Raji (cell line): Measurements from ENCODE around the gene NRAP.

Experiments
- POLR2A ChIP-seq: IDR thresholded peaks from 2 replicates; pipeline ENCODE4 v1.6.1; 2011; ENCODE audit warnings: low read depth, low read length, control low read depth; ENCODE audit not compliant: insufficient read depth

The NRAP gene, protein sequence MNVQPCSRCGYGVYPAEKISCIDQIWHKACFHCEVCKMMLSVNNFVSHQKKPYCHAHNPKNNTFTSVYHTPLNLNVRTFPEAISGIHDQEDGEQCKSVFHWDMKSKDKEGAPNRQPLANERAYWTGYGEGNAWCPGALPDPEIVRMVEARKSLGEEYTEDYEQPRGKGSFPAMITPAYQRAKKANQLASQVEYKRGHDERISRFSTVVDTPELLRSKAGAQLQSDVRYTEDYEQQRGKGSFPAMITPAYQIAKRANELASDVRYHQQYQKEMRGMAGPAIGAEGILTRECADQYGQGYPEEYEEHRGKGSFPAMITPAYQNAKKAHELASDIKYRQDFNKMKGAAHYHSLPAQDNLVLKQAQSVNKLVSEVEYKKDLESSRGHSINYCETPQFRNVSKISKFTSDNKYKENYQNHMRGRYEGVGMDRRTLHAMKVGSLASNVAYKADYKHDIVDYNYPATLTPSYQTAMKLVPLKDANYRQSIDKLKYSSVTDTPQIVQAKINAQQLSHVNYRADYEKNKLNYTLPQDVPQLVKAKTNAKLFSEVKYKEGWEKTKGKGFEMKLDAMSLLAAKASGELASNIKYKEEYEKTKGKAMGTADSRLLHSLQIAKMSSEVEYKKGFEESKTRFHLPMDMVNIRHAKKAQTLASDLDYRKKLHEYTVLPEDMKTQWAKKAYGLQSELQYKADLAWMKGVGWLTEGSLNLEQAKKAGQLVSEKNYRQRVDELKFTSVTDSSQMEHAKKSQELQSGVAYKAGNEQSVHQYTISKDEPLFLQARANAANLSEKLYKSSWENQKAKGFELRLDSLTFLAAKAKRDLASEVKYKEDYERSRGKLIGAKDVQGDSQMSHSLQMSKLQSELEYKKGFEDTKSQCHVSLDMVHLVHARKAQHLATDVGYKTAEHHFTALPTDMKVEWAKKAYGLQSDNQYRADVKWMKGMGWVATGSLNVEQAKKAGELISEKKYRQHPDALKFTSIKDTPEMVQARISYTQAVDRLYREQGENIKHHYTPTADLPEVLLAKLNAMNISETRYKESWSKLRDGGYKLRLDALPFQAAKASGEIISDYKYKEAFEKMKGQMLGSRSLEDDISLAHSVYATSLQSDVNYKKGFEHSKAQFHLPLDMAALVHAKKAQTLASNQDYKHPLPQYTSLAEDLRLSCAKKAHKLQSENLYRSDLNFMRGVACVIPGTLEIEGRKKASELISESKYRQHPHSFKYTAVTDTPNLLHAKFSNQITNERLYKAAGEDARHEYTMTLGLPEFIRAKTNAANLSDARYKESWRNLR (N-terminal part only)

DNA sequence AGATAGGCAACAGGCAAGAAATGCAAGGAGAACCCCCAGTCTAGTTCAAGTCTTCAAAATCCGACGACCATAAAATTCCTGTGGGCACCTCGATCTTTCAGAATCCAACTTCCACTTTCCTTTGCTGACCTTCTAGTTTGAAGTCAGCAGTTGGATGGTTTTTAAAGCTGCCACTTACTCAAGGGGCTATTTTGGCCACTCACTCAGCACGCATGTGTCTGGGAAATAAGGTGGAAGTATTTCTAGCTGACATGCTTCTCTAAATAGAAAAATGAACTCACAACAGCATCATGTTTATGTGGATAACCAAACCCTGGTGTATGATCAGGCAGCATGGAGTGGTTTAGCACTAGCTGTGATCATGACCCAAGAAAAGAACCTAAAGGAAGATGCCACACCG is at the start of gene NRAP:
Gene NRAP, minus strand, starts transcription at position 134 of the 400 bp plus-strand sequence. CDS start 159 bp downstream, outside the sequence.
- TF ChIP-seq POLR2A = no peak

DNA sequence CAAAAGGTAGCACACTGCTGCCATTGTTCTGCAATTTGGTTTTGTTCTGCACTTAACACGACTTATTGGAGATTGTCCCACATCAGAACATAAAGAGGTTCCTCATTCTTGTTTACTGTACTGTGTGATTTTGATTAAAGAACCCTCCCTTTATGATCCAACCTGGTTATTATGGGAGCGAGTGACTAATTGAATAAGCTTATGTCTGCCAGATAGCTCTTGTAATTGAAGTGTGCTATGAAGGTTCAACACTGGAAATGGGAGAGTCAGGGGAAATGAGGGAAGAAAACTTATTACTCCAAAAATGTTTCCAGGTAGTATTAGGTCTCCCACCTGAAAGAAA is 49.8 kb upstream of the NRAP start:
- no peak for TF ChIP-seq POLR2A

- TF ChIP-seq POLR2A = no peak
Measured at GRCh38 chr10:113712755-113713639, 49.2 kb upstream of the NRAP start.

DNA sequence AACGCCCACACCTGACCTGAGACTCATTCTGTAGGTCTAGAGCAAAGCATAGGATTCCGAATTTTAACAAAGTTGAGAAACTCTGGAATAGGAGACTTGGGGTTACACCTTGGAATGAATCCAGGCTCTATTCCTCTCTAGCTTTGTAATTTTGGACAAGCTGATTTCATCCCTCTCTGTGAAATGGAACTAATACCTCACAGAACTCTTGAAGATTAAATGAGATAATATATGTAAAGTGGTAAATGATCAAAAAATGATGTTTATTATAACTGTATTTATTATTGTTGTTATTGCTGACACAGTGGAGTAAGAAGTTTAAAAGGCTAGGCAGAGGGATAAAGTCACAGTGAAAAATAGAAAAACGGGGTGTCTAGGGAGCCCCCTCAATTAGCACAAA is 48.2 kb upstream of the NRAP start:
- no peak for TF ChIP-seq POLR2A

DNA sequence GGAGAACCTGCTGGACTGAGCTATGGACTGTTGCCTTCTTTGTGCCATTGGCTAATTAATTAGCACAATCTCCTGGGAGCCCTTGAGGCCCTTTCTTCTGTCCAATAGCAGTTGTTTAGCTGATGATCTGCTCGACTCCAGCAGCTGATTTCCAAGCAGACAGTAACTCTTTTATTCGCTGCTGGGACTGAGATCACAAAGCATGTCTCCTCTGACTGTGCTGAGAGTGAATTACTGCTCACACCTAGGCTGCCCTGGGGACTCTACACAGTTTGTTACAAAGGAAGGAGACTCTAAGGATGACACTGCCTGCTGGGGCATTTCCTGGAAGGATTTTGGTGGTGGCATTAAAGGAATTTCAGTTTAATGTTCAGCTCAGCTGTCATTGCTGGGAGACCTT is 47.3 kb upstream of the NRAP start:
- TF ChIP-seq POLR2A = no peak

DNA sequence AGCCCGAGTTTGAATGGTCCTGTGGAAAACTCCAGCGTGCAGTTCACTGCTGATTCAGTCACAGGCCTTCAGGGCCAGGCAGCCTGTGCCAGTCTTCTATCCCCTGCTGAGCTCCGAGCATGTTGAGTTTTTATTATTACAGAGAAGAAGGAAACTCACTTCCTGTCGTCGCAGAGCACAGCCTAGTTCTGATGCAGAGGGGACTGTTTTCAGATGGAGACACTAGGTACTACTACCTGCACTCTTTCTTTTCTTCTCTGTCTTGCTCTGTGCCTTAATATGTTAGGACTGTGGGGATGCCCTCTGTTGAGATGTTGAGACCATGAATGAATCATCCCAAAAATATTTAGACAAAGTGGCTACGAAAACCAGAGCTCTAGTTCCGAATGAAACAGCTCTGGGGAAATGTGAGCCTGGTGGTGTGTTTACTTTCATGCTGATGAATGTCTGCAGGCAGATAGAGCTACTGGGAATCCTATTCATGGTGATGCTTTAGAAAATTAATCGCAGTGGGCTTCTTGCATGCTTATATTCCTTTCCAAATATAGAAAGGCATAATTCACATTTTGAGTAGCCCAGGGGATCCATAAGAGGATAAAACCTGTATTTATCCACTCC is 45.5 kb upstream of the NRAP start:
- no peak for TF ChIP-seq POLR2A

DNA sequence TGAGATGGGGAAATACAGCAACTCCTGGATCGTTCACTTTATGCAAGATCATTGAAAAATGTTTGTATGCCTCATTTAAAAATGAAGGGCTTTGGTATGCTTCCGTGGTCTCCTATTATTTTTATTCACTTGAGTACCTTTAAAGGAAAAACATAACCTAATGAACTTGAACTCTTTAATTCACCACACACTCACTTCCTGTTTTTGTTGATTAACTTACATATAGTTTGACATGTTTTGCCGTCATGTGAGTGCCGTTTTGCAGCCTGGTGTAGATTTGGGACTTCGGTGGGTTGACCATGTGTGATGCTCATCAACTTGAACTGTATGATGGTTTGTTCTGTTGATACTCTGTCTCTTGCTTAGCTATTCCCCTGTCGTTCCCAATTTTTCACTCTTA is 44.8 kb upstream of the NRAP start:
- TF ChIP-seq POLR2A = no peak

DNA sequence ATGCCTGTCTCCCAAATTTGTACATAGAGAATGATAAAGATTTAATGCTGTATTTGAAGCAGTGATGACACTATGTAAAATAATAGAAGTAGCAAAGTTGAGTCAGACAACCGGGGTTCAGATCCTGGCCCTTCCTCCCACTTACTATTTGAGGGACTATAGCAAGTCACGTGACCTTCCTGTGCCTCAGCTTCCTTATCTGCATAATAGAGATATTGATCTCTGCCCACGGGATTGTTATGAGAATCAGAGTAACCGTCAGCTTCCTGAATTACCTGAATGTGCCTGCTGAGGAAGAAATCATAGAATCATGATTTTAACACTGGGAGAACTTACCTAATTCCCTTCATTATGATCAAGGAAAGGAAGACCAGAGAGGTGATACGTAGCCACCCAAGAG is 42.8 kb upstream of the NRAP start:
- no peak for TF ChIP-seq POLR2A

DNA sequence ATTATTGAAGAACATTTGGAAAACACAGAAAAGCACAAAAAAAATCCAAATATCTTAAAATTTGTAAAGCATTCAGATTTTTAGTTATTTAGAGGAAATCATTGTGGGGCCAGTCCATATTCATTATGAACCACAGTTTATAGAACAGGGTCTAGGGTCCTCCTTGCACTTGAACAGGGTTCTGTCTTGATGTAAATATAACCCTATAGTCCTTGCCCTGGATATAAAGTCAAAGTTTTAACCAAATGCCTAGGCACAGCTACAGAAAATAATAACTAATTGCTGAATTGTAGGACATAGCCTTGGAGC is 41.5 kb upstream of the NRAP start:
- TF ChIP-seq POLR2A = no peak

- TF ChIP-seq POLR2A = no peak
Measured at GRCh38 chr10:113704637-113705343, 40.9 kb upstream of the NRAP start.

DNA sequence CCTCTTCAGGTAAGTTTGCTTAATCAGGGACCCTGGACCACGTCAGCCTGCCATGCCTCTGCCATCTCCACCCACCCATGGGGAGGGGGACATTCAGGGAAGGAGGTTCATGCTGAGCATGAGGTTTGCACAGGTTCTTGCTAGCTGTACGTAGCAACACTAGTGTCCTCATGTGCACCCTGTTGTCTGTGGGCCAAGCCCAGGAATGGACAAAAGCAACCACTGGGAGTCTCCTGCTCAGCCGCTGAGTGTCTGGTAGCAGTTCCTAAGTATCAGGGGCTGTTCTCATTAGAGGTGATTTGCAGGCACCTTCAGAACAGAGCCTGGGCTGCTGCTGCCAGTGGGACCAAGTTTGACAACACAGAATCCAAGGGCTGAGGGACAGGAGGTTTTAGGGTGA is 33.8 kb upstream of the NRAP start:
- no peak for TF ChIP-seq POLR2A

DNA sequence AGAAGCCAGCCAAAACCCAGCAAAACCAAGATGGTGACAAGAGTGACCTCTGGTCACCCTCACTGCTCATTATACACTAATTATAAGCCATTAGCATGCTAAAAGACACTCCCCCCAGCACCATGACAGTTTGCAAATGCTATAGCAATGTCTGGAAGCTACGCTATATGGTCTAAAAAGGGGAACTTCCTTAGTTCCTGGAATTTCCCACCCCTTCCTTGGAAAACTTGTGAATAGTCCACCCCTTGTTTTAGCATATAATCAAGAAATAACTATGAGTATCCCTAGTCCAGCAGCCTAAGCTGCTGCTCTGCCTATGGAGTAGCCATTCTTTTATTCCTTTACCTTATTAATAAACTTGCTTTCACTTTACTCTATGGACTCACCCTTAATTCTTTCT is 31.9 kb upstream of the NRAP start:
- TF ChIP-seq POLR2A = no peak

GRCh38 chr10:113693348-113693747 is 29.5 kb upstream of the NRAP start:
- TF ChIP-seq POLR2A = no peak

- no peak for TF ChIP-seq POLR2A
Measured at GRCh38 chr10:113692271-113692670, 28.4 kb upstream of the NRAP start.
